ENCODE data around the gene STAT2. TPM values are rescaled to one million over a fixed set of nuclear protein-coding genes. Genes with fewer than 3 reads are reported as not detected.
A peak's percentile ranks its signal among the peaks of the same experiment; 100 is the strongest.

Gene STAT2
- total and polyA plus RNA-seq, 9 of the 15 experiments (the other 6 are each of a cell fraction or from before 2014, with no cell fraction given) = 15.5 to 46.9 (median 40.1) TPM

GRCh38 chr12:56359851-56360767, at the start of gene STAT2 (continued):
- no peak for TF ChIP-seq CREB5 (CRISPR knock-in tag; IDR thresholded peaks at IDR 0.05)
- TF ChIP-seq, protein P1, sequence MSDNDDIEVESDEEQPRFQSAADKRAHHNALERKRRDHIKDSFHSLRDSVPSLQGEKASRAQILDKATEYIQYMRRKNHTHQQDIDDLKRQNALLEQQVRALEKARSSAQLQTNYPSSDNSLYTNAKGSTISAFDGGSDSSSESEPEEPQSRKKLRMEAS (CRISPR knock-in tag; IDR thresholded peaks at IDR 0.05) = 0 out of 2 replicates have a peak, but pooled peaks have one; percentile 28
- TF ChIP-seq ZNF263 (CRISPR knock-in tag; IDR thresholded peaks at IDR 0.05; ENCODE audit: borderline replicate concordance) = no peak
- TF ChIP-seq ELF1 (tag; IDR thresholded peaks at IDR 0.05) = peak; percentile 84
- TF ChIP-seq, protein P2, sequence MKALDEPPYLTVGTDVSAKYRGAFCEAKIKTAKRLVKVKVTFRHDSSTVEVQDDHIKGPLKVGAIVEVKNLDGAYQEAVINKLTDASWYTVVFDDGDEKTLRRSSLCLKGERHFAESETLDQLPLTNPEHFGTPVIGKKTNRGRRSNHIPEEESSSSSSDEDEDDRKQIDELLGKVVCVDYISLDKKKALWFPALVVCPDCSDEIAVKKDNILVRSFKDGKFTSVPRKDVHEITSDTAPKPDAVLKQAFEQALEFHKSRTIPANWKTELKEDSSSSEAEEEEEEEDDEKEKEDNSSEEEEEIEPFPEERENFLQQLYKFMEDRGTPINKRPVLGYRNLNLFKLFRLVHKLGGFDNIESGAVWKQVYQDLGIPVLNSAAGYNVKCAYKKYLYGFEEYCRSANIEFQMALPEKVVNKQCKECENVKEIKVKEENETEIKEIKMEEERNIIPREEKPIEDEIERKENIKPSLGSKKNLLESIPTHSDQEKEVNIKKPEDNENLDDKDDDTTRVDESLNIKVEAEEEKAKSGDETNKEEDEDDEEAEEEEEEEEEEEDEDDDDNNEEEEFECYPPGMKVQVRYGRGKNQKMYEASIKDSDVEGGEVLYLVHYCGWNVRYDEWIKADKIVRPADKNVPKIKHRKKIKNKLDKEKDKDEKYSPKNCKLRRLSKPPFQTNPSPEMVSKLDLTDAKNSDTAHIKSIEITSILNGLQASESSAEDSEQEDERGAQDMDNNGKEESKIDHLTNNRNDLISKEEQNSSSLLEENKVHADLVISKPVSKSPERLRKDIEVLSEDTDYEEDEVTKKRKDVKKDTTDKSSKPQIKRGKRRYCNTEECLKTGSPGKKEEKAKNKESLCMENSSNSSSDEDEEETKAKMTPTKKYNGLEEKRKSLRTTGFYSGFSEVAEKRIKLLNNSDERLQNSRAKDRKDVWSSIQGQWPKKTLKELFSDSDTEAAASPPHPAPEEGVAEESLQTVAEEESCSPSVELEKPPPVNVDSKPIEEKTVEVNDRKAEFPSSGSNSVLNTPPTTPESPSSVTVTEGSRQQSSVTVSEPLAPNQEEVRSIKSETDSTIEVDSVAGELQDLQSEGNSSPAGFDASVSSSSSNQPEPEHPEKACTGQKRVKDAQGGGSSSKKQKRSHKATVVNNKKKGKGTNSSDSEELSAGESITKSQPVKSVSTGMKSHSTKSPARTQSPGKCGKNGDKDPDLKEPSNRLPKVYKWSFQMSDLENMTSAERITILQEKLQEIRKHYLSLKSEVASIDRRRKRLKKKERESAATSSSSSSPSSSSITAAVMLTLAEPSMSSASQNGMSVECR (CRISPR knock-in tag; IDR thresholded peaks at IDR 0.05) = no peak; the same call in 1 of the 2 replicates
- peak; percentile 78 for TF ChIP-seq ZBTB40 (IDR thresholded peaks at IDR 0.05)
- TF ChIP-seq ZBTB40 (CRISPR knock-in tag; IDR thresholded peaks at IDR 0.05) = no peak
- TF ChIP-seq ZBTB8A (IDR thresholded peaks at IDR 0.05; ENCODE audit: partially characterized antibody) = no peak
- TF ChIP-seq KAT7 (CRISPR knock-in tag; IDR thresholded peaks at IDR 0.05; ENCODE audit: borderline replicate concordance) = no peak
- no peak for TF ChIP-seq CHCHD3 (CRISPR knock-in tag; IDR thresholded peaks at IDR 0.05)
- no peak for TF ChIP-seq GATAD2B (IDR thresholded peaks at IDR 0.05; ENCODE audit: borderline replicate concordance)

All from K562 (cell line).